HG03039 (cell line): ENCODE results near the gene KRTAP19-5.
"Not testable (repeated sequence)": the region's sequence is repeated elsewhere in the genome, so short reads cannot be mapped to it uniquely, and the experiment has no call there.

Experiments
- ATAC-seq: cut with Tn5 transposase; IDR thresholded peaks from one replicate; pipeline ENCODE4 v1.9.1; 2021; ENCODE audit warnings: mild to moderate bottlenecking, moderate library complexity; ENCODE audit not compliant: unreplicated experiment

KRTAP19-5 gene

DNA sequence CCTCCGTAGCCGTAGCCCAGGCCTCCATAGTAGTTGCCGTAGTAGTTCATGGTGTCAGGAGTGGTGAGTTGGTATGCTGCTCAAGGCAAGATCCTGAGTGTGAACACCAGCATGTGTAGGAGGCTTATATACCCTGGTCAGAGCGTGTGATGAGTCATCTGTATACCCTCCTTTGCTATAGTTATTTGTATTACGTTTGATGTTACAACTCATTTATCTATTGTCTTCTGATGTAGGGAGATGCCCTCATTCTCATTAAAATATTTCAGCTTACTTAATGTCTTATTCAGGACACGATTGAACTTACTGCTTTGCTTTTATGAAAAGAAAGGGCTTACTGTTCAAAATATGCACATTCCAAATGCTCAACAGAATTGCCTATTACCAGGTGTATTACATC is at the start of gene KRTAP19-5:
KRTAP19-5 (minus strand) TSS at position 101 of the 400 bp plus-strand sequence; CDS start at position 50, 51 bp downstream.
- no peak for ATAC-seq

- no peak for ATAC-seq
Observed at GRCh38 chr21:30541764-30542163, 39.8 kb upstream of the KRTAP19-5 start, which contains the start of gene KRTAP19-6. Gene KRTAP19-6 (minus strand): TSS chr21:30541864. CDS start chr21:30541833, 31 bp downstream.

- no peak for ATAC-seq
Observed at GRCh38 chr21:30518876-30519275, 16.9 kb upstream of the KRTAP19-5 start.

DNA sequence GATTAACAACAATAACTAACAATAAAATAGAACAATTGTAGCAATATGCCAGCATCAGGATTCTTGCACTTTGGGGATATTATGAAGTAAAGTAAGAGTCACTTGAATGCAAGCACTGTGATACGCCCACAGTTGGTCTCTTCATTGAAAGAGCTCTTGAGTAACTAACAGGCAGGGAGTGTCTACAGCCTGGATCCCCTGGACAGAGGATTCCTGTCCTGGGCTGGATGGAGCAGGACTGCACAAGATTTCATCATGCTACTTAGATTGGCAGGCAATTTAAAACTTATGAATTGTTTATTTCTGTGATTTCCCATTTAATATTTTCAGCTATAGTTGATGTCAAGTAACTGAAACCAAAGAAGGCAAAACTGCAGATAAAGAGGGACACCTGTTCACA is 13.7 kb upstream of the KRTAP19-5 start:
- ATAC-seq = no peak

- not testable (repeated sequence) for ATAC-seq
Observed at GRCh38 chr21:30505621-30506205, 3.8 kb upstream of the KRTAP19-5 start.

- no peak for ATAC-seq
Observed at GRCh38 chr21:30497065-30497464, 4.9 kb downstream of the KRTAP19-5 start, which contains the start of gene KRTAP19-4. Gene KRTAP19-4 (minus strand): TSS chr21:30497165. CDS start chr21:30497110, 55 bp downstream.

- no peak for ATAC-seq
Observed at GRCh38 chr21:30491963-30492428, 9.9 kb downstream of the KRTAP19-5 start, which contains the start of gene KRTAP19-3. Gene KRTAP19-3 (minus strand): TSS chr21:30492013. CDS start chr21:30491957, 56 bp downstream.

DNA sequence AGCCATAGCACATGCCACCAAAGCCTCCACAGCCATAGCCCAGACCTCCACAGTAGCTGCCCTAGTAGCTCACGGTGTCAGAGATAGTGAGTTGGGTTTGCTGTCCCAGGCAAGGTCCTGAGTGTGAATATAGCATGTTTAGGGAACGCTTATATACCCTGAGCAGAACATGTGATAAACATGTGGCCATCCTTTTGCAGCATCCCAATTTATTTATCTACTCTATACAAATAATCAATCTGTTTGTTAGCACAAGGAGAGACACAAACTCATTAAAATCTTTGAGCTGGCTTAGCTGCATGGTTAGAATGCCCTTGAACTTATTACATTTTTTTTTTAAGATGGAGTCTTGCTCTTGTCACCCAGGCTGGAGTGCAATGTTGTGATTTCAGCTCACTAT is 14.6 kb downstream of the KRTAP19-5 start, which contains the start of gene KRTAP19-2:
KRTAP19-2 (minus strand) TSS at position 101 of the 400 bp plus-strand sequence; CDS start at position 13, 88 bp downstream.
- no peak for ATAC-seq

DNA sequence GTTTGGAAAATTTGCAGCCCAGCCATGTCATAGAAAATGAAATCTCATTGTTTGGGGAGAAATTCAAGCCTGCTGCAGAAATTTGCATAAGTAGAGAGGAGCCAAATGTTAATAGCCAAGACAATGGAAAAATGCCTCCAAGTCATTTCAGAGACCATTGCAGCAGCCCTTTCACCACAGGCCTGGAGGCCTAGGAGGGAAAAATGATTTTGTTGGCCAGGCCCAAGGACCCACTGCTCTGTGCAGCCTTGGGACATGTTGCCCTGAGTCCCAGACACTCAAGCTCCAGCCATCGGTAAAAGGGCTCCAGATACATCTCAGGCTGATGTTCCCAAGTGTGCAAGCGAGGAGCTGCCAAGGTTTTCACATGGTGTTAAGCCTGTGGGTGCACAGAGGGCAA is 15.8 kb downstream of the KRTAP19-5 start:
- ATAC-seq = no peak

DNA sequence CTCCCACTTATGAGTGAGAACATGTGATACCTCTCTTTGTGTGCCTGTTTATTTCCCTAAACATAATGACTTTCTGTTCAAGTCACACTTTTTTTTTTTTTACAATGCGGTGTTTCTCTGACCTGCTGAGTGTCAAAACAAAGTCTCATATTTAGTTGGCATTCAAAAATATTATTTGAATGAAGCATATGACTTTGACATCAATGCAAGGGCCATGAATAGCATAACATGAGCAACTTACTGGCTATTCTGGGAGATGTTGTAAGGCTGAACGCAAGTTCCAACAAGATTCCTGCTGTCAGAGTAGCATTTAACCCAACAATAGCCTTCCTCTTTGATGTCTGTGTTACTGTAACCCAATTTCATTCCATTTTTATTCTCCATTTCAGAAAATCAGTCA is 19.8 kb downstream of the KRTAP19-5 start:
- no peak for ATAC-seq

DNA sequence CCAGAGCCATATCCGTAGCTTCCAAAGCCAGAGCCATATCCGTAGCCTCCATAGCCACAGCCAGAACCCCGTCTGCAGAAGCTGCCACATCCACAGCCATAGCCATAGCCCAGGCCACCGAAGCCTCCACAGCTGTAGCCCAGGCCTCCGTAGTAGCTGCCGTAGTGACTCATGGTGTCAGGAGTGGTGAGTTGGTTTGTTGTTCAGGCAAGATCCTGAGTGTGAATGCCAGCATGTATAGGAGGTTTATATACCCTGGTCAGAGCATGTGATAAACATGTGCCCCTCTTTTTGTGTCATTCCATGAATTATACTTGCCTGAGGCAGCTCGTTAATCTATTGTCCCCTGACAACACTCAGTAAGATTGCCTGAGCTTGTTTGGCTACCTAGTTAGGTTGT is 21.8 kb downstream of the KRTAP19-5 start, which contains the start of gene KRTAP19-1:
KRTAP19-1 (minus strand) TSS at position 223 of the 400 bp plus-strand sequence; CDS start at position 173, 50 bp downstream.
- ATAC-seq = no peak

- ATAC-seq = no peak
Observed at GRCh38 chr21:30479259-30479658, 22.7 kb downstream of the KRTAP19-5 start.

DNA sequence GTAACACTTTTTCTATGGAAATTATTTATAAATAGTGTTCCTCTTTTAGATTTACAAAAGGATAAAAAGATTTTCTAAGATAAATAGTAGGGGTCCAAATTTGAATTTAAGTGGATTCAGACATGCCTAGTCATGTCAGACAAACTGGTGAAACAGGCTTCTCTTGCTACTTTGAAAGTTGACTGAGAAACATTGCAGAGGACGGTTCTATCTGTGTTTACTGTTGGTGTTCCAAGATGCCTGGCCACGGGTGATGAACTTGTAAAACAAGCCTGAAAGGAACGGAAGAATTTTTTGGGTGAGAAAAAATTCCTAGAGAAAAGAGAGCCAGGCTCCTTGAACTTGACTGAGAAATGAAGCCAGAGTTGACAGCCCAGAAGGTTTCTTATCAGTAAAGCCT is 23.9 kb downstream of the KRTAP19-5 start:
- ATAC-seq = no peak

GRCh38 chr21:30468900-30469714 is 32.8 kb downstream of the KRTAP19-5 start:
- ATAC-seq = no peak

GRCh38 chr21:30463713-30464112 is 38.2 kb downstream of the KRTAP19-5 start:
- no peak for ATAC-seq
